Measurements from ENCODE around the gene DHRS4L2.
"Not testable (repeated sequence)": the region's sequence is repeated elsewhere in the genome, so short reads cannot be mapped to it uniquely, and the experiment has no call there.

- not testable (repeated sequence) for TF ChIP-seq HDGF (IDR thresholded peaks at IDR 0.05; ENCODE audit: borderline replicate concordance); FOXM1 (IDR thresholded peaks at IDR 0.05; ENCODE audit: borderline replicate concordance); PKNOX1 (IDR thresholded peaks at IDR 0.05); BHLHE40 (IDR thresholded peaks at IDR 0.05; ENCODE audit: borderline replicate concordance); ARNT (IDR thresholded peaks at IDR 0.05); NFRKB (IDR thresholded peaks at IDR 0.05); SUZ12 (IDR thresholded peaks at IDR 0.05); ELF4 (IDR thresholded peaks at IDR 0.05); FOXA1 (IDR thresholded peaks at IDR 0.05)
Measured at GRCh38 chr14:24015745-24016144, 27.0 kb downstream of the DHRS4L2 start.
